ENCODE results near the gene ANKRD44. TPM values are rescaled to one million over a fixed set of nuclear protein-coding genes. Genes with fewer than 3 reads are reported as not detected.

Gene ANKRD44
- total RNA-seq, 2 experiments from 2014 or later = 223 to 283 TPM

DNA sequence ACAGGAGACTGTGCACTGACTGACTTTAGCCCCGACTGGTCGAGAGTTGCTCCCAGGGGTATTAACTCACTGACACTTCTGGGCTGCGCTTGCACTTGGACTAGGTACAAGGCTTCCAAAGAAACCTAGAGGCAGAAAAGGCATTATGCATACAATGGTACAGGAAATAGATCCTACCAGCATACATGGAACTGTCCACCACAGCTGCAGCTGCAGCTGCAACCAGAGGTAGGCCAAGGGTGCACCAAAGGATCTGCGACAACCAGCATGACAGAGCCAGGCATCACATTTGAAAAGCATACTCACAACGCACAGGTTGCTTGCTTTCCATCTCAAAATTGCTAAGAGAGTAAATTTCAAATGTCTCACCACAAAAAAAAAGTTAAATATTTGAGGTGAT is 361.5 kb downstream of the ANKRD44 start:
- Mint-ChIP-seq H3K27ac (no peak overlapping the region), H3K4me3 (no peak overlapping the region), H3K27me3 (peaks cover 8% of the 10 kb centered on the region), H3K36me3 (ENCODE audit: low read depth) (peaks cover 2% of the 10 kb centered on the region), H3K4me1 (no peaks in the 10 kb centered on the region), H3K9me3 (peaks cover 2% of the 10 kb centered on the region)
- DNase-seq = no peak
- CTCF ChIA-PET = no interaction called here
- POLR2A ChIA-PET = no interaction called here

GRCh38 chr2:196944570-196944969 is 366.0 kb downstream of the ANKRD44 start:
- H3K27me3 Mint-ChIP-seq = peaks cover 2% of the 10 kb centered on the region
- CTCF ChIA-PET = no interaction called here
- H3K27ac Mint-ChIP-seq = no peak overlapping the region
- no peaks in the 10 kb centered on the region for H3K4me1 Mint-ChIP-seq
- peaks cover 2% of the 10 kb centered on the region for H3K36me3 Mint-ChIP-seq (ENCODE audit: low read depth)
- no peak for DNase-seq
- POLR2A ChIA-PET = no interaction called here
- no peak overlapping the region for H3K4me3 Mint-ChIP-seq
- H3K9me3 Mint-ChIP-seq = peaks cover 2% of the 10 kb centered on the region

DNA sequence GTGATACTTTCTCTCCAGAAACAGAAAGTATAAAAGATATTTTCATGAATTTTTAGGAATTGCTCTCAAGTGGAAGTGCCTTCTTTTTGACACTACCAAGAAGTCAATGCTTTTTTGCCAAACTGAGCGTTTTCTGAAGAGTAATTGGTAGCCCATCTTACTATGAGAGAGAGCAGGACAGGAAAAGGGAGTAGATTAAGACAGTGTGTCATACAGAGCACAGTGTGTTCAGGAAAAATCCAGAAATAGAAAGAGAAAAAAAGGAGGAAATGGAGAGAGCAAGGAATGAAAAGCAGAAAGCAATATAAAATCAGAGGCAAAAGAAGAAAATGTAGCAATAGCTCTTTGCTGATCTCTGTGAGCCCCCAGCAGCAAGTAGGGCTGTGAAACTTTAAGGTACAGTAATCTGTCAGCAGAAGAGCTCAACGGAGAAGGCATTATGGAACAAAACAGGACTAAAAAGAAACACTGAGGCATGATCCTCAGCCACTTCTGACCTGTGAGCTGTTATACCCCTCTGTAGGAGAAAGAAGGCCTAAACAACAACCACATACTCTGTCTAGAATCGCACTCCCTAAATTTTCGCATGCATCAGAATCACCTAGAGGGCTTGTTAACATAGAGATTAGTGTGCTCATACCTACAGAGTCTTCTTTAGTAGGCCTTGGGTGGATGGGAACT is 369.0 kb downstream of the ANKRD44 start:
- ChIA-PET CTCF (interaction anchor here (0.8 to 2.4 kb wide), 3 partner anchors 14 to 44 kb away, joined by 3 to 5 read pairs (median 5); no protein-coding TSS in a partner anchor), POLR2A (no interaction called here)

GRCh38 chr2:196939371-196939770 is 371.2 kb downstream of the ANKRD44 start:
- no peaks in the 10 kb centered on the region for H3K27me3 Mint-ChIP-seq
- POLR2A ChIA-PET = no interaction called here

More for the DNA sequence above, 369.0 kb downstream of the ANKRD44 start:
- DNase-seq = no peak
- no peaks in the 10 kb centered on the region for H3K36me3 Mint-ChIP-seq (ENCODE audit: low read depth)
- no peaks in the 10 kb centered on the region for H3K27me3 Mint-ChIP-seq
- no peaks in the 10 kb centered on the region for H3K9me3 Mint-ChIP-seq
- no peak overlapping the region for H3K27ac Mint-ChIP-seq
- no peak overlapping the region for H3K4me3 Mint-ChIP-seq
- H3K4me1 Mint-ChIP-seq = no peaks in the 10 kb centered on the region

More at GRCh38 chr2:196939371-196939770, 371.2 kb downstream of the ANKRD44 start:
- no peaks in the 10 kb centered on the region for H3K4me1 Mint-ChIP-seq
- CTCF ChIA-PET = interaction anchor here (1.1 to 1.2 kb wide), 3 partner anchors 9 to 20 kb away, joined by 3 to 4 read pairs (median 4); no protein-coding TSS in a partner anchor
- no peak overlapping the region for H3K4me3 Mint-ChIP-seq
- H3K36me3 Mint-ChIP-seq (ENCODE audit: low read depth) = no peaks in the 10 kb centered on the region
- no peak for DNase-seq
- H3K9me3 Mint-ChIP-seq = no peaks in the 10 kb centered on the region
- H3K27ac Mint-ChIP-seq = no peak overlapping the region

Other genes with a start within 250 kb of the ANKRD44 start
- 100 to 1,000 TPM; 334 to 347 TPM for gene SF3B1, start 124.2 kb upstream of the ANKRD44 start, total RNA-seq
- gene COQ10B, start 142.8 kb upstream of the ANKRD44 start, total RNA-seq = 10 to 100 TPM; 16.7 to 17.9 TPM
- gene HSPD1, start 189.1 kb upstream of the ANKRD44 start, total RNA-seq = 100 to 1,000 TPM; 212 to 223 TPM
- gene HSPE1, start 189.6 kb upstream of the ANKRD44 start, total RNA-seq = 10 to 100 TPM; 91.0 to 95.6 TPM
- gene MOB4, start 205.3 kb upstream of the ANKRD44 start, total RNA-seq = 10 to 100 TPM; 17.1 to 18.9 TPM

Data from activated CD4-positive, alpha-beta T cell treated with anti-CD3 and anti-CD28 coated beads, Interleukin-2, amount 10 ng/mL, durations not matched to agents 7 days and 5 days (primary cell).